GM10847 (cell line): ENCODE results near the gene SCN2B.

Experiments
- POLR2A ChIP-seq: IDR thresholded peaks from 2 replicates; pipeline ENCODE4 v1.6.1; 2011; ENCODE audit not compliant: insufficient read length; ENCODE audit errors: extremely low read depth

SCN2B gene

DNA sequence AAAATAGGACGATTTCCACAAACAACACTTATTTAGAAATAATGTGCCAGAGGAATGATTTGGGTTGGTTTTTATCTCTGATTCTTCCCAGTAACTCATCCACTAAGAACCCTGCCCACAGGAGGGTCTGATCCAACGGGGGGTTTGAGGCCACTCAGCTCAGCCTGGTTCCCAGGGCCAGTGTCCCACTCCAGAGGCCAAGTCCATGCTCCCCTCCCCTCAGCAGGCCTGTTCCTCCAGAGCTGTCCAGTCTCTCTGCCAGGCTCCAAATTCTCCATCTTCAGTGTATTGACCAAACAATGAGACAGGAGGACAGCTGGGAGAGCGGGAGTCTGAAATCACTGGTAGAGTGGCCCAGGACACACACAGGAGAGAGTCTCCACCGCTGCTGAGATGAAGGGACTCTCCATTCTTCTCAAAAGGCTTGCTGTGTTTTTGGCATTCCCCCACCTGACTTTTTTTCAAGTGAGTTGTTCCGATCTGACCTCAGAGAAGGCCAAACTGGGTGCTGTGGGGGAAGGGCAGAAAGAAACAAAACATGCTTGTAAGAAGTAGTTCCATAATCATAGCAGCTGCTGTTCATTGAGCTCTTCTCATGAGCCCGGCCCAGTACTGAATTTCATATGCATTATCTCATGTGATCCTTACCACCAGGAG lies 17.6 kb upstream of the SCN2B start:
- TF ChIP-seq POLR2A = no peak

DNA sequence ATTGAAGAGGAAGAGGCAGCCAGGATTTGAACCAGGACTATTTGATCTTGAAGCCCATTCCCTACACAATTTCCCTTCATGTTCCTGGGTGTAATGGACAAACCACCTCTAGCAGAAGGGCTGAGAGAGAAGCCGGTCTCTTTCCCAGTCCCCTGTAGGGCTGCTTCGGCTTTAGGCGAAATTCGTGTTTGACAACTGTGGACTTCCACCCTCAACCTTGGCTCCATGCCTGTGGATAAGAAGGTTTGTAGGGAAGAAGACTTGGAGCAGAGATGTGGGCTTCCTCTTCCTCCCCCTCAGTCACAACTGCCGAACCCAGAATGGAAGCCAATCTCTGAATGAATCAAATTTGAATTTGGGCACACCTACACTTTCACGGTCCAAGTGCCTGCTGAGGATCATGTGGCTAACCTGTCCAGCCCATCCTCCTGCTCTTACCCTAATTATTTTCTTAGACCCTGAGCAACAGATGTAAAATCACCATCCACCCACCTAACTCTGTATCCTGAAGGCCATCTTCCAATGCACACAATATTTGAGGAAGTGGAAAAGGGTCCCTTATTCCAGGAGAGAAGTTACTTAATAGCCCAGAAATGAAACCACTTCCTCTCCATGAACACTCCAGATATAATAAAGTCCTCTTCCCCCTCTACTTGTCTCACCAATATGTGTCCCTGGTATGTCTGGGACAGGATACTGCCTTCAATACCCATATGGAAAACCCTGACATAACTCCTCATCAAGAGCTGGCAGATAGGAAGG lies 10.1 kb upstream of the SCN2B start:
- TF ChIP-seq POLR2A = no peak

DNA sequence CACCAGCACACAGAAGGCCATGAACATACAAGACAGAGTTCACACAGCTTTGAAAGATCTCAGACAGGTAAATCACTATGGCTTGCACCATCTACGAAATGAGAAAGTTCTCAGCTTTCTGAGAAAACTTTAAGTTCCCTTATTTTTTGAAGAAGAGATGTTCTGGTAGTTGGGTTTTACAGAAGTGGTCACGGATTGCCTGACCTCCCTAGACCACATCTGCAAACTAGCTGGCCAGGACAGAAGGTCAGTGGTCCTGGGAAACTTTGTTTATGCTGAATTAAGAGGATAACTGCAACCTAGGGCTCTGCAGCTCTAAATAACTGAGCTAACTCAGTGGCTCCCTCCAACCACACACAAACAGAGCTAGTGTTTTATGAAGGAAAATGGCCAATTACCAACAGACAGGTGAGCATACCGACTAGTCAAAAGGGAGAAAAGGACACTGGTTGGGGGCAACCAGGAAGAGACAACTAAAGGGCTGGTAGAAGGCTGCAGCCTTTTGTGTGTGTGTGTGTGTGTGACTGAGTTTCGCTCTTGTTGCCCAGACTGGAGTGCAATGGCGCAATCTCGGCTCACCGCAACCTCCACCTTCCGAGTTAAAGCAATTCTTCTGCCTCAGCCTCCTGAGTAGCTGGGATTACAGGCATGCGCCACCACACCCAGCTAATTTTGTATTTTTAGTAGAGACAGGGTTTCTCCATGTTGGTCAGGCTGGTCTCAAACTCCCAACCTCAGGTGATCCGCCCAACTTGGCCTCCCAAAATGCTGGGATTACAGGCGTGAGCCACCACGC lies 8.5 kb upstream of the SCN2B start:
- TF ChIP-seq POLR2A = no peak

GRCh38 chr11:118180300-118180703 lies 3.9 kb upstream of the SCN2B start:
- TF ChIP-seq POLR2A = no peak

GRCh38 chr11:118176778-118177134 lies 317 bp upstream of the SCN2B start:
- no peak for TF ChIP-seq POLR2A

DNA sequence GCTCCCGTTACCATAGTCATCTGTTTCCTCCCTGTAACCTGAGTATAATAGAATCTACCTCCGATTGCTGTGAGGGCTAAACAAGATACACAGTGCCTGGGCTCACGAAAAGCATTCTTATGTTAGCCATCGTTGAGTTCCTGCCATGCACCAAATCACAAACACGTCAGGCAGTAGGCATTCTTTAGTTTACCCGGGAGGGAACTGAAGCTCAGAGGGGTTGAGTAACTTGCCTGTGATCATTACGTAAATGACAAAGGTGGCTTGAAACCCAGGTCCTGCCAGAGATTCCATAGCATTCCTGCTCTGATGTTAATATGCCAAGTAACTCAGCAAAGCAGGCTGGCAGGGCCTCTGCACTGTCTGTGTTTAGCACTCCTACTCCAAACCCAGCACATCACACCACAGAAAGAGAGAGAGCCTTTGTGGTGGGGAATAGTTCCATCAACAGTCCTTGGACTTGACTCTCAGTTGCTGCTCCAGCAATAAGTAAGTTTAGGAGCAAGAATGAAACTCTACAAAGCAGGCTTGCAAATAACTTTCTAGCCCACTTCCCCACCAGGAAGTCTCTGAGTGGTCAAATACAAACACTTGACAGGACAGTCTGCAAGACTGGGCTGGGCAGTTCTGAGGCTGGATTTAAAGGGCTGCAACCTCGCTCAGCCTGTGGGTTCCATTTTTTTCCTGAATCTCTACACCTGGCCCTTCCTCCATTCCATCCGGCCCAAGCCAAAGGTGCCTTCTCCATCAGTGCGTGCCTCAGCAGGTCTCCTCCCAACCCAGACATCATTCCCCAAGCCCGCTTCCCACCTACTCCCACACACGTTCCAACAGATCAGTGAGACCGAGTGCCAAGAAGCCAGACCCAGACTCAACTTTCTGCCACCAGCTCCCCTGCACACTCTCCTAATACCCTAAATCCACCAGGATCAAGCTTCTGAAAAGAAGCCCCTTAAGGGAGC lies 1.1 kb downstream of the SCN2B start:
- no peak for TF ChIP-seq POLR2A

GRCh38 chr11:118174006-118174567 lies 2.4 kb downstream of the SCN2B start:
- no peak for TF ChIP-seq POLR2A

DNA sequence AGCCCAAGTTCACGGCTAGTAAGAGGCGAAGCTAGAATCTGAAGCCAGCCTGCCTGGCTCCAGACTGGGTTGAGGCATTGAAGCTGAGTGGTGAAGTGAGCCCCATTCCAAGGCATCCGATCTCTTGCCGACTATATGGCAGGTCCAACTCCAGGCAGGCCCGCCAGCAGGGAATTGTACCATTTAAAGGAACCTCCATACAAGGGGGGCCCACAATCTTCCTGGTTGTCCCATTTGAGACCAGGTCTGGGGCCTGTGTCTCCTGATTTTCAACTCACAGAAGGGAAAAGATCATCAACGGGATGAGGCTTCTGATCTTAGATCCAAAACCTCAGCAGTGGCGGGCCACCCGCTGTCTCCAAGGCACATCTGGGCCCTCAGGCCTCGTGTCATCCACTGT lies 4.1 kb downstream of the SCN2B start:
- TF ChIP-seq POLR2A = no peak

GRCh38 chr11:118171269-118172062 lies 5.0 kb downstream of the SCN2B start:
- TF ChIP-seq POLR2A = no peak

DNA sequence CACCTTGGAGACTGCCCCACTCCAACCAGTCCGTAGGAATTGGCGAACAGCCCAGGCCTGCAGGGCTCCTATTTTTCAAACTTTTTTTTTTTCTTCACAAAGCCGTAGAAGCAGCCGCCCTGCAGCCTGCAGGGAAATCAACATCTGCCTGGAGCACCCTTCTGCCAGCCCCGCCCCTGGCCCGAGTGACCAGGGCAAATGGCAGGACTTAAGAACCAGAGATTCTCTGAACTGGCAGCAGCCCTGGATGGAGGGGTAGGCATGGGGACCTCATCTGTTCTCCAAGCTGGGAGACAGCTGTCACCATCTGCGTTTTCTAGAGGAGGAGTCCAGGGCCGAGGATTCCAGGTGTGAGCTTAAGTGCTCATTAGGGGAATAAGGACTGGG lies 5.6 kb downstream of the SCN2B start:
- no peak for TF ChIP-seq POLR2A

DNA sequence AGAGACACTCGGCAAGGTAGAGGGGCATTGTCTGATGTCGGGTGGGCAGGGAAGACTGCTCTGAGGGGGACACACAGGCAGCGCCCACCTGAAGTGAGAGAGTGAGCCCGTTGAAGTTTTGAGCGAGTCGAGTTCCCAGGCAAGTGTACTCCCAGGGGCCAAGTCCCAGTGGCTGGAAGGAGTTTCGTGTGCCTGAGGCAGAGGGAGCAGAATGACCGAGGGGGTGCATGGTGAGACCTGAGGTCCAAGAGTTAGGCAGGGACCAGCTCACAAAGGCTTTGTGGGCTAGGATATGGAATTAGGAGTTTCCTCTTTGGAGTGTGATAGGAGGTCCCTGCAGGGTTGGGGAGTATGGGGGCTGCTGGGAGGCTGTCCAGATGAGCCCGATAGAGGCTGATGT lies 6.2 kb downstream of the SCN2B start:
- no peak for TF ChIP-seq POLR2A

DNA sequence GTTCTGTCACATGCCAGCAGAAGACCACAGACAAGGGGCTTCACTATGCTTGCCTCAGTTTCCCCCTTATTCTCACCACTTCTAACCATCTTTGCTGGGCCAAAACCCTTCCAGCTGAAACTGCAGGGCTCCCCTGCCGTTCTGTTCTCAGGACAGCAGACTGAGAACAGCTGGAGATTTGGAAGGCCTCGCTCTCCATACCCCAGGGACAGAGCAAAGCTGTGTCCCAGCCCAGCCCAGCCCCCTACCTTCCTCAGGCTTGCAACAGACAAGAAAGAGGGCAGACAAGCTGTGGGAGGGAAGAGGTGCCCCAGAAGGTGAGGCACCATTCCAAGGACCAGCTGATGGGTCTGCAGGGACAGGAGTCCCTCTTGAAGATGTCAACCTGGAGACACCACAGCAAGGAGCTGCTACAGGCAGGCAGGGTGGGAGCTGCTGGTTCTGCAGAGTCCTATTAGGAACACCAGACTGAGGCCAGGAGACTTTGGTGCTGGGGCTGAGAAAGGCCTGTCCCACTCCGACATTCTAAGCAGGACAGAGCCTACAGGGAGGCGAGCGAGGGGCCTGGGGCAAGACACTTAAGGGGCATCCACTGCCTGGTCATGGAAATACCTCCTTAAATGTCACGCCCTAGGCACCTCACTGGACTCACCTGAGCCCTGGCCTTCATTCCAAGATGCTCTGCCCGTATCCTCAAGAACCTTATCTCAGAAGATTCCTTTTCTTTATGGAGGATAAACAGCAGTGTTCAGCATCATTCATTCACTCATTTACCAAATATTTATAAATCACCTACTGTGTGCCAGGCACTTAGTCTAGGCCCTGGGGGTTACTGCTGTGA lies 6.9 kb downstream of the SCN2B start:
- TF ChIP-seq POLR2A = no peak

- TF ChIP-seq POLR2A = no peak
Measured at GRCh38 chr11:118168751-118169150, 7.7 kb downstream of the SCN2B start.

- no peak for TF ChIP-seq POLR2A
Measured at GRCh38 chr11:118168316-118168715, 8.1 kb downstream of the SCN2B start.
